ENCODE results near the gene ZER1.
"Not testable (repeated sequence)": the region's sequence is repeated elsewhere in the genome, so short reads cannot be mapped to it uniquely, and the experiment has no call there.

Gene ZER1

GRCh38 chr9:128771745-128772519, at the start of gene ZER1:
Gene ZER1, minus strand, starts transcription at chr9:128771927. Its CDS starts 16,362 bp downstream, at chr9:128755565.
- DNase-seq (ENCODE audit: low read depth in 2 of 2): peak; percentile 91 to 93

GRCh38 chr9:128820665-128821583, 49.2 kb upstream of the ZER1 start:
- DNase-seq (ENCODE audit: low read depth in 2 of 2): no peak

- no peak for DNase-seq (ENCODE audit: low read depth in 2 of 2)
These were observed 48.3 kb upstream of the ZER1 start for GRCh38 chr9:128819716-128820664.

GRCh38 chr9:128818839-128819715, 47.4 kb upstream of the ZER1 start:
- DNase-seq (ENCODE audit: low read depth in 2 of 2): peak in 1 of 2 experiments; percentile 34

GRCh38 chr9:128818099-128818838, 46.5 kb upstream of the ZER1 start, which contains the start of gene ENDOG:
Gene ENDOG, plus strand, starts transcription at chr9:128818500. Its CDS starts 185 bp downstream, at chr9:128818685.
- DNase-seq (ENCODE audit: low read depth in 2 of 2): peak; percentile 93 to 98

GRCh38 chr9:128810873-128811272, 39.1 kb upstream of the ZER1 start:
- no peak for DNase-seq (ENCODE audit: low read depth in 2 of 2)

- DNase-seq (ENCODE audit: low read depth in 2 of 2): no peak
These were observed 38.1 kb upstream of the ZER1 start for GRCh38 chr9:128809831-128810230.

- no peak for DNase-seq (ENCODE audit: low read depth in 2 of 2)
These were observed 37.4 kb upstream of the ZER1 start for GRCh38 chr9:128809036-128809599.

GRCh38 chr9:128808543-128808942, 36.8 kb upstream of the ZER1 start:
- no peak for DNase-seq (ENCODE audit: low read depth in 2 of 2)

GRCh38 chr9:128807827-128808226, 36.1 kb upstream of the ZER1 start:
- no peak for DNase-seq (ENCODE audit: low read depth in 2 of 2)

- no peak for DNase-seq (ENCODE audit: low read depth in 2 of 2)
These were observed 33.9 kb upstream of the ZER1 start for GRCh38 chr9:128805661-128806060.

- DNase-seq (ENCODE audit: low read depth in 2 of 2): no peak
These were observed 30.8 kb upstream of the ZER1 start for GRCh38 chr9:128802482-128802881.

- DNase-seq (ENCODE audit: low read depth in 2 of 2): no peak
These were observed 28.3 kb upstream of the ZER1 start for GRCh38 chr9:128800061-128800460.

GRCh38 chr9:128798896-128799295, 27.2 kb upstream of the ZER1 start:
- DNase-seq (ENCODE audit: low read depth in 2 of 2): no peak

- not testable (repeated sequence) for DNase-seq (ENCODE audit: low read depth in 2 of 2)
These were observed 23.2 kb upstream of the ZER1 start for GRCh38 chr9:128794961-128795360.

- DNase-seq (ENCODE audit: low read depth in 2 of 2): no peak
These were observed 21.4 kb upstream of the ZER1 start for GRCh38 chr9:128792978-128793686.

GRCh38 chr9:128792134-128792533, 20.4 kb upstream of the ZER1 start:
- DNase-seq (ENCODE audit: low read depth in 2 of 2): no peak

- DNase-seq (ENCODE audit: low read depth in 2 of 2): no peak
These were observed 18.8 kb upstream of the ZER1 start for GRCh38 chr9:128790536-128790935.

GRCh38 chr9:128788445-128788844, 16.7 kb upstream of the ZER1 start:
- no peak for DNase-seq (ENCODE audit: low read depth in 2 of 2)
